Neural cell (in vitro differentiated cells): ENCODE measurements around the gene ALPI. TPM values are rescaled to one million over a fixed set of nuclear protein-coding genes. Genes with fewer than 3 reads are reported as not detected.

Experiments
- H2AFZ ChIP-seq: fragments of 200-600, 300-800 bp; sonication (generic), shearing (Covaris generic); 2 replicates; pipeline ENCODE4 v1.6.0; 2014; ENCODE audit warnings: low read depth, mild to moderate bottlenecking, antibody characterized with exemption, low read length, moderate library complexity
- H3F3A ChIP-seq: fragments of 200-600 bp; shearing (Covaris generic); 2 replicates; pipeline ENCODE4 v1.6.1; 2016; ENCODE audit warnings: mild to moderate bottlenecking, moderate library complexity, mixed read lengths, antibody characterized with exemption, low read length; ENCODE audit not compliant: insufficient read depth, poor library complexity, severe bottlenecking
- H3K27ac ChIP-seq: fragments of 200-600, 300-800 bp; sonication (generic), shearing (Covaris generic); 2 replicates; pipeline ENCODE4 v1.5.1; 2014; ENCODE audit warnings: mild to moderate bottlenecking, low read length, moderate library complexity
- H3K27me3 ChIP-seq: fragments of 300-800, 200-600 bp; sonication (generic), shearing (Covaris generic); 2 replicates; pipeline ENCODE4 v1.6.0; 2014; ENCODE audit warnings: mild to moderate bottlenecking, low read depth, low read length, moderate library complexity; ENCODE audit not compliant: insufficient read depth
- H3K36me3 ChIP-seq: fragments of 300-800, 200-600 bp; sonication (generic), shearing (Covaris generic); 2 replicates; pipeline ENCODE4 v1.5.1; 2014; ENCODE audit warnings: mild to moderate bottlenecking, antibody characterized with exemption, low read length, moderate library complexity; ENCODE audit not compliant: insufficient read depth
- H3K4me2 ChIP-seq: fragments of 300-800, 200-600 bp; sonication (generic), shearing (Covaris generic); 2 replicates; pipeline ENCODE4 v1.6.0; 2014; ENCODE audit warnings: mild to moderate bottlenecking, low read length
- H3K4me3 ChIP-seq: fragments of 300-800, 200-600 bp; sonication (generic), shearing (Covaris generic); 2 replicates; pipeline ENCODE4 v1.5.1; 2014; ENCODE audit warnings: mild to moderate bottlenecking, low read length, moderate library complexity
- H3K79me2 ChIP-seq: fragments of 200-600 bp; shearing (Covaris generic); replicated peaks from 2 replicates; pipeline ENCODE4 v1.6.0; 2014; ENCODE audit warnings: mild to moderate bottlenecking, low read length, moderate library complexity; ENCODE audit not compliant: insufficient read depth
- H3K9ac ChIP-seq: fragments of 300-800, 200-600 bp; sonication (generic), shearing (Covaris generic); 2 replicates; pipeline ENCODE4 v1.6.1; 2016; ENCODE audit warnings: mild to moderate bottlenecking, low read length, mixed read lengths
- H3K9me2 ChIP-seq: fragments of 200-600 bp; shearing (Covaris generic); 2 replicates; pipeline ENCODE4 v1.6.1; 2016; ENCODE audit warnings: mild to moderate bottlenecking, low read length, mixed read lengths; ENCODE audit not compliant: insufficient read depth
- H3K9me3 ChIP-seq: fragments of 200-600, 300-800 bp; sonication (generic), shearing (Covaris generic); 2 replicates; pipeline ENCODE4 v1.6.1; 2016; ENCODE audit warnings: mild to moderate bottlenecking, mixed run types, low read length, moderate library complexity, mixed read lengths
- H4K20me1 ChIP-seq: fragments of 200-600 bp; shearing (Covaris generic); 2 replicates; pipeline ENCODE4 v1.6.1; 2016; ENCODE audit warnings: mild to moderate bottlenecking, mixed run types; ENCODE audit not compliant: insufficient read depth
- CTCF ChIP-seq: fragments of 450-650 bp; IDR thresholded peaks from 2 replicates; pipeline ENCODE4 v1.5.1; 2014; ENCODE audit warnings: antibody characterized with exemption, mild to moderate bottlenecking, moderate library complexity; ENCODE audit not compliant: poor library complexity, severe bottlenecking
- EP300 ChIP-seq: fragments of 450-650 bp; conservative IDR thresholded peaks from 2 replicates; pipeline ENCODE4 v1.6.1; 2014; ENCODE audit warnings: antibody characterized with exemption, mild to moderate bottlenecking, moderate library complexity; ENCODE audit not compliant: poor library complexity, severe bottlenecking
- EZH2 ChIP-seq: fragments of 200-600, 300-800 bp; shearing (Covaris generic), sonication (generic); IDR thresholded peaks from 2 replicates; pipeline ENCODE4 v1.6.1; 2014; ENCODE audit warnings: antibody characterized with exemption, low read length, borderline replicate concordance, mild to moderate bottlenecking; ENCODE audit not compliant: insufficient read depth, poor library complexity, severe bottlenecking
- MXI1 ChIP-seq: fragments of 450-650 bp; conservative IDR thresholded peaks from 2 replicates; pipeline ENCODE4 v1.6.1; 2014; ENCODE audit warnings: antibody characterized with exemption, mild to moderate bottlenecking; ENCODE audit not compliant: poor library complexity, severe bottlenecking
- POLR2AphosphoS5 ChIP-seq: IDR thresholded peaks from 2 replicates; pipeline ENCODE4 v1.6.1; 2012
- RAD21 ChIP-seq: fragments of 450-650 bp; conservative IDR thresholded peaks from 2 replicates; pipeline ENCODE4 v1.6.1; 2014; ENCODE audit warnings: antibody characterized with exemption, mild to moderate bottlenecking, moderate library complexity
- SMC3 ChIP-seq: fragments of 450-650 bp; conservative IDR thresholded peaks from 2 replicates; pipeline ENCODE4 v1.6.1; 2014; ENCODE audit warnings: antibody characterized with exemption, mild to moderate bottlenecking, moderate library complexity; ENCODE audit not compliant: poor library complexity
- TAF1 ChIP-seq: IDR thresholded peaks from 2 replicates; pipeline ENCODE4 v1.6.1; 2012; ENCODE audit warnings: low read depth
- polyA plus RNA-seq: library from polyadenylated mRNA; depleted of rRNA; stranded (reverse); fragments of >200 nt; gene quantifications from 2 replicates; pipeline ENCODE4 v1.2.3, GENCODE V29; 2014
- TF ChIP-seq, protein P1 (sequence below): IDR thresholded peaks from 2 replicates; pipeline ENCODE4 v1.6.1; 2012; ENCODE audit warnings: borderline replicate concordance

The ALPI gene
- polyA plus RNA-seq, 1 donor from 2014 or later, result not detected

GRCh38 chr2:232436381-232437194 lies 19.4 kb upstream of the ALPI start:
- no peaks in the 10 kb centered on the region for H3K27me3 ChIP-seq
- no peak overlapping the region for H3K4me3 ChIP-seq
- no peak overlapping the region for H2AFZ ChIP-seq
- no peaks in the 10 kb centered on the region for H3K9me3 ChIP-seq
- no peak overlapping the region for H3K4me2 ChIP-seq
- no peak overlapping the region for H3K9ac ChIP-seq
- H4K20me1 ChIP-seq, result no peaks in the 10 kb centered on the region
- no peak overlapping the region for H3K27ac ChIP-seq
- TF ChIP-seq SMC3, result no peak
- TF ChIP-seq, protein P1, sequence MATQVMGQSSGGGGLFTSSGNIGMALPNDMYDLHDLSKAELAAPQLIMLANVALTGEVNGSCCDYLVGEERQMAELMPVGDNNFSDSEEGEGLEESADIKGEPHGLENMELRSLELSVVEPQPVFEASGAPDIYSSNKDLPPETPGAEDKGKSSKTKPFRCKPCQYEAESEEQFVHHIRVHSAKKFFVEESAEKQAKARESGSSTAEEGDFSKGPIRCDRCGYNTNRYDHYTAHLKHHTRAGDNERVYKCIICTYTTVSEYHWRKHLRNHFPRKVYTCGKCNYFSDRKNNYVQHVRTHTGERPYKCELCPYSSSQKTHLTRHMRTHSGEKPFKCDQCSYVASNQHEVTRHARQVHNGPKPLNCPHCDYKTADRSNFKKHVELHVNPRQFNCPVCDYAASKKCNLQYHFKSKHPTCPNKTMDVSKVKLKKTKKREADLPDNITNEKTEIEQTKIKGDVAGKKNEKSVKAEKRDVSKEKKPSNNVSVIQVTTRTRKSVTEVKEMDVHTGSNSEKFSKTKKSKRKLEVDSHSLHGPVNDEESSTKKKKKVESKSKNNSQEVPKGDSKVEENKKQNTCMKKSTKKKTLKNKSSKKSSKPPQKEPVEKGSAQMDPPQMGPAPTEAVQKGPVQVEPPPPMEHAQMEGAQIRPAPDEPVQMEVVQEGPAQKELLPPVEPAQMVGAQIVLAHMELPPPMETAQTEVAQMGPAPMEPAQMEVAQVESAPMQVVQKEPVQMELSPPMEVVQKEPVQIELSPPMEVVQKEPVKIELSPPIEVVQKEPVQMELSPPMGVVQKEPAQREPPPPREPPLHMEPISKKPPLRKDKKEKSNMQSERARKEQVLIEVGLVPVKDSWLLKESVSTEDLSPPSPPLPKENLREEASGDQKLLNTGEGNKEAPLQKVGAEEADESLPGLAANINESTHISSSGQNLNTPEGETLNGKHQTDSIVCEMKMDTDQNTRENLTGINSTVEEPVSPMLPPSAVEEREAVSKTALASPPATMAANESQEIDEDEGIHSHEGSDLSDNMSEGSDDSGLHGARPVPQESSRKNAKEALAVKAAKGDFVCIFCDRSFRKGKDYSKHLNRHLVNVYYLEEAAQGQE, result no peak
- TF ChIP-seq RAD21, result no peak
- no peak for TF ChIP-seq EZH2
- no peak for TF ChIP-seq CTCF
- TF ChIP-seq TAF1, result no peak
- no peak for TF ChIP-seq EP300
- TF ChIP-seq MXI1, result no peak
- no peak for TF ChIP-seq POLR2AphosphoS5
- no peaks in the 10 kb centered on the region for H3F3A ChIP-seq
- H3K36me3 ChIP-seq, result no peaks in the 10 kb centered on the region
- H3K79me2 ChIP-seq, result no peaks in the 10 kb centered on the region
- no peaks in the 10 kb centered on the region for H3K9me2 ChIP-seq

DNA sequence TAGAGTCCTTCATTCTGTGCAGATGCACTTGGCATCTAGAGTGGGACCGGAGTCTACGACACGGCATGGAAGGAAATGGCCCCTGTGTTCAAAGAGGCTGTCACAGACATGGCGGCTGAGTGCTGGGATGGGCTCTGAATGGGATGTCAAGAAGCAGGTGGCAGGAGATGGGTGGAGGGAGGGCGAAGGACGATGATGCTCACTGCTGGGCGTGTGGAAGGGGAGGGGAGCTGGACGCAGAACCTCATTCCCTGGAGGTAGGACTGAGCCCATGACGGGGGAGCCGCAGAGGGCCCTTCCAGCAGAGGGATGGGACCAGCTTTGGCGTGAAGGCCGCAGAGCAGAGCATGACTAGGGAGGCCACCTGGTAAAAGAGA lies 18.8 kb upstream of the ALPI start:
- Histone ChIP-seq H3K9me3 (no peaks in the 10 kb centered on the region), H3K36me3 (no peaks in the 10 kb centered on the region), H3F3A (no peaks in the 10 kb centered on the region), H3K27ac (no peak overlapping the region), H3K9ac (no peak overlapping the region), H4K20me1 (no peaks in the 10 kb centered on the region), H3K4me3 (no peak overlapping the region), H3K79me2 (no peaks in the 10 kb centered on the region), H3K9me2 (no peaks in the 10 kb centered on the region), H3K27me3 (no peaks in the 10 kb centered on the region), H2AFZ (no peak overlapping the region), H3K4me2 (no peak overlapping the region)
- TF ChIP-seq EZH2 (no peak), RAD21 (no peak), SMC3 (no peak), EP300 (no peak), POLR2AphosphoS5 (no peak), TAF1 (no peak), MXI1 (no peak)
- TF ChIP-seq, protein P1, result no peak
